Measurements from ENCODE around the gene JSRP1.

JSRP1 gene

GRCh38 chr19:2235381-2236063 lies 20.7 kb downstream of the JSRP1 start:
- no peak for TF ChIP-seq JUND (IDR thresholded peaks at IDR 0.05; ENCODE audit: low read depth)
- in situ Hi-C loops (cut with HindIII; ENCODE audit: low pct_unique_long_range_greater_than_20kb, low sequenced_read_pairs), result no loop called here
- peak in 1 of 2 experiments; percentile 22 for DNase-seq (ENCODE audit: low read depth in 1 of 2, low spot score in 1 of 2)

DNA sequence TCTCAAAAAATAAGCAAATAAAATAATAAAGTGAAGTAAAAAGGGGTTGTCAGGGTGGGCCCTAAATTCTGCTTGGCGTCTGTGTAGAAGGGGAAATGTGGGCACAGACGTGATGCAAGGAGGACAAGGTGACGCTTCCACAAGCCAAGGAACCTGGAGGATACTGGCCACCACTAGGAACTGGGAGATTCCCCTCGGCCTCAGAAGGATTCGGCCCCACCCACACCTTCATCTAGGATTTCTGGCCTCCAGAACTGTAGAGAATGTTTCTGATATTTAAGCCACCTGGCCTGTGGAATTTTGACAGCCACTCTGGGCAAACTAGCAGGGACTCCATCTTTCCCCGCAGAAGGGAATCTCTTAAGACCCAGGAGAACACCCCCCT lies 21.2 kb downstream of the JSRP1 start:
- TF ChIP-seq JUND (IDR thresholded peaks at IDR 0.05; ENCODE audit: low read depth), result no peak
- in situ Hi-C loops (cut with HindIII; ENCODE audit: low pct_unique_long_range_greater_than_20kb, low sequenced_read_pairs), result no loop called here
- no peak for DNase-seq (ENCODE audit: low read depth in 1 of 2, low spot score in 1 of 2)

- TF ChIP-seq JUND (IDR thresholded peaks at IDR 0.05; ENCODE audit: low read depth), result no peak
- in situ Hi-C loops (cut with HindIII; ENCODE audit: low pct_unique_long_range_greater_than_20kb, low sequenced_read_pairs), result no loop called here
- DNase-seq (ENCODE audit: low read depth in 1 of 2, low spot score in 1 of 2), result no peak
Measured at GRCh38 chr19:2233601-2234280, 22.5 kb downstream of the JSRP1 start.

- no peak for TF ChIP-seq JUND (IDR thresholded peaks at IDR 0.05; ENCODE audit: low read depth)
- DNase-seq (ENCODE audit: low read depth in 1 of 2, low spot score in 1 of 2), result no peak
- in situ Hi-C loops (cut with HindIII; ENCODE audit: low pct_unique_long_range_greater_than_20kb, low sequenced_read_pairs), result no loop called here
Measured at GRCh38 chr19:2232286-2233151, 23.7 kb downstream of the JSRP1 start.

- in situ Hi-C loops (cut with HindIII; ENCODE audit: low pct_unique_long_range_greater_than_20kb, low sequenced_read_pairs), result no loop called here
- TF ChIP-seq JUND (IDR thresholded peaks at IDR 0.05; ENCODE audit: low read depth), result no peak
- DNase-seq (ENCODE audit: low read depth in 1 of 2, low spot score in 1 of 2), result peak in 1 of 2 experiments; percentile 28
Measured at GRCh38 chr19:2231621-2232221, 24.5 kb downstream of the JSRP1 start.

DNA sequence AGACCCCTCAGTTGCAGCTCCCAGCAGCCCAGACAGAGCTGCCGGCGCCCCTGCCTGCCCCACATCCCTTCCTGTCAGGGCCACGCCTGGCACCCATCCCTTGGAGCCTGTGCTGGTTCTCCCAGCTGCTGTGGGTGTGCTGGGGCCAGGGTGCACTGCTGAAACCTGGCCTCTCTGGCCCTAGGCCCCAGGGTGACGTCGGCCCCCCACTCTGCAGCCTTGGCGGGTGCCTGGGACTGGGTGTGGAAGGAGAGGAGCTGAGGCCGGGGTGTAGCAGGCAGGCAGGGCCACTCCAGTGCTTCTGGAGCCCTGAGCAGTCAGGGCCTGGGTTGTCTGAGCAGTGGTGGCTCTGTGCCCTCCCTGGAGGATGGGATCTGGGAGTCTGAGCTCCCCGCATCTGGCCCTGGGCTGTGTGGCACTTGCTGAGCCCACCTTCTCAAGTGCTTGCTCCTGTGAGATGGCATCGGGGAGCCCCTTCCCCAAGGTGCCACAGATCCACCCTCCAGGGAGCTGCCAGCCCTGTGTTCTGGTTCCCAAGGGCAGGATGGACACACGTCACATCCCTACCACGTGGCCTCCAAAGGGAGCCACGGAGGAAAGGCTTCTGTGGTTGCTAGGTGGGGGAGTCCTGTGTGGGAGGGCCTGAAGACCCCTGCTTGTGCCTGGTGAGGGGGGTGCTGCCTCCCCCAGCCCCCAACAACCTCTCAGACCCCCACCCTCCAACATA lies 25.2 kb downstream of the JSRP1 start:
- no peak for TF ChIP-seq JUND (IDR thresholded peaks at IDR 0.05; ENCODE audit: low read depth)
- DNase-seq (ENCODE audit: low read depth in 1 of 2, low spot score in 1 of 2), result no peak
- in situ Hi-C loops (cut with HindIII; ENCODE audit: low pct_unique_long_range_greater_than_20kb, low sequenced_read_pairs), result no loop called here

DNA sequence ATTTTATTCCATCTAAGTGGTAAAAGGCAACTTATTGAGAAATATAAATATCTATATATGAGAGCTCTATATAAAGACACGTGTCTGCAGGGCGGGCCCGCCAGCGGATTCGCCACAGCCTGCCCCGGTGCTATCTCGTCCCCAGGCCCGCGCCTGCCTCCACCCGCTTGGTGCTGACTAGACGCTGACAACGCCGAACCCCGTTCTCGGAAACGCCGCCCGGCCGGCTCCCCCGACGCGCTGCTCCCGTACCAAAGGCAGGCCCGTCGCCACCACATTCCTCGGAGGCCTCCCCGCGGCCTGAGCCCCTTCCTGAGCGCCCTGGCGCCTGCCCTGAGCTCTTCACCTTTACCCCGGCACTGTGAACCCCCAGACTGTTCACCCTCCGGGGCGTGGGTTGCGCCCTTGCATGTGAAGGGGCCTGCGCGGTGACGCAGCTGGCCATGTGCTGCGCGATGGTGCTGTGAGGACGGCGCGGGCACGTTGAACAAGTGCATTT lies 26.1 kb downstream of the JSRP1 start:
- in situ Hi-C loops (cut with HindIII; ENCODE audit: low pct_unique_long_range_greater_than_20kb, low sequenced_read_pairs), result no loop called here
- no peak for TF ChIP-seq JUND (IDR thresholded peaks at IDR 0.05; ENCODE audit: low read depth)
- DNase-seq (ENCODE audit: low read depth in 1 of 2, low spot score in 1 of 2), result no peak

GRCh38 chr19:2229103-2230032 lies 26.8 kb downstream of the JSRP1 start:
- no peak for TF ChIP-seq JUND (IDR thresholded peaks at IDR 0.05; ENCODE audit: low read depth)
- no peak for DNase-seq (ENCODE audit: low read depth in 1 of 2, low spot score in 1 of 2)
- in situ Hi-C loops (cut with HindIII; ENCODE audit: low pct_unique_long_range_greater_than_20kb, low sequenced_read_pairs), result no loop called here

DNA sequence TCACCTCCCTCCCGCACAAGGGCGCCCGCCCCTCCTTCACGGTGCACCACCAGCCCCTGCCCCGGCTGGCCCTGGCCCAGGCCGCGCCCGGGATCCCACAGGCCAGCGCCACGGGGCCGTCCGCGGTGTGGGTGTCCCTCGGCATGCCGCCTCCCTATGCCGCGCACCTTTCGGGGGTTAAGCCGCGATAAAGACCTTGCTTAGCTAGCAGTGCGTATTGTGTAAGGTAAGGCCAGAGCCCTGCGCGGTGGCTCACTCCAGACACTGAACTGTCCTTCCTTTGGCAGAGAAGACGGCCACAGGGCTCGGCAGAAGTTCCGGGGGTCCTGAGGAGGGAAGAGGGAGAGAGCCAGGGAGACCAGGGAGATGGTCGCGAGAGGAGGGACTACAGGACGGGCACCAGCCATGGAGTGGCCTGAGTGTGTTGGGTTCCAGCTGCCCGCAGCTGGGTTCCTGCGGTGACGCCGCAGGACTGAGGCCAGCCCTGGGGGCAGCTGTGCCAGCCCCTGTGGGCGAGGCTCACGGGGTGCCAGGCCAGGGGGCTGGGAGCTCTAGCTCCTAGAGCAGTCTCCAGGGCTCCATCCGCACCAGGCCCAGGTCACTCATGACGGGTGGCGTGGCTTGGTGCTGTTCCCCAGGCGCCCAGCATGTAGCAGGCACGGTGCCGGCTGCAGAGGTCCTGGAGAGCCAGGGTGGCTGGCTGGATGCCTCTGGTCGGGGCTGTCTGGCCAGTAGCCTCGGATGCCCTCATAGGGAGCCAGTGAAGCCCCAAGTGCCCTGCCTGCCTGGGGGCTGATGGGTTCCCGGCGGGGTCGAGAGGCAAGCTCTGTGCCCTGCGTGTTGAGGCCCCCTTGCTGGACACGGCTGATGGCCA lies 27.8 kb downstream of the JSRP1 start:
- in situ Hi-C loops (cut with HindIII; ENCODE audit: low pct_unique_long_range_greater_than_20kb, low sequenced_read_pairs), result no loop called here
- TF ChIP-seq JUND (IDR thresholded peaks at IDR 0.05; ENCODE audit: low read depth), result no peak
- no peak for DNase-seq (ENCODE audit: low read depth in 1 of 2, low spot score in 1 of 2)

GRCh38 chr19:2227415-2228156 lies 28.6 kb downstream of the JSRP1 start:
- no peak for TF ChIP-seq JUND (IDR thresholded peaks at IDR 0.05; ENCODE audit: low read depth)
- in situ Hi-C loops (cut with HindIII; ENCODE audit: low pct_unique_long_range_greater_than_20kb, low sequenced_read_pairs), result no loop called here
- DNase-seq (ENCODE audit: low read depth in 1 of 2, low spot score in 1 of 2), result no peak
